Skeletal muscle satellite cell (primary cell): ENCODE results near the gene CFAP210. TPM values are rescaled to one million over a fixed set of nuclear protein-coding genes. Genes with fewer than 3 reads are reported as not detected.
"Not testable (repeated sequence)": the region's sequence is repeated elsewhere in the genome, so short reads cannot be mapped to it uniquely, and the experiment has no call there.

Source experiments
- H3K27me3 ChIP-seq: 2 replicates; pipeline ENCODE4 v1.7.0; 2013; ENCODE audit warnings: low read length; ENCODE audit not compliant: control insufficient read depth, insufficient read depth
- H3K36me3 ChIP-seq: 2 replicates; pipeline ENCODE4 v1.7.0; 2013; ENCODE audit warnings: mild to moderate bottlenecking, control low read depth, low read length; ENCODE audit not compliant: insufficient read depth
- H3K4me1 ChIP-seq: 2 replicates; pipeline ENCODE4 v1.7.0; 2013; ENCODE audit warnings: low read length; ENCODE audit not compliant: control insufficient read depth, insufficient read depth
- H3K4me2 ChIP-seq: 2 replicates; pipeline ENCODE4 v1.7.0; 2013; ENCODE audit warnings: mild to moderate bottlenecking, low read length
- H3K4me3 ChIP-seq: 2 replicates; pipeline ENCODE4 v1.7.0; 2013; ENCODE audit warnings: low read length
- H3K9ac ChIP-seq: 2 replicates; pipeline ENCODE4 v1.7.0; 2013; ENCODE audit warnings: mild to moderate bottlenecking, low read depth, low read length, moderate library complexity
- H3K9me3 ChIP-seq: replicated peaks from 2 replicates; pipeline ENCODE4 v1.7.0; 2013; ENCODE audit warnings: mild to moderate bottlenecking, control low read depth, low read length
- small RNA-seq: library from RNA; depleted of rRNA; stranded (forward); fragments of <200 nt; gene quantifications from one replicate; pipeline ENCODE3, GENCODE V24; 2012

CFAP210 gene

GRCh38 chr2:169609264-169609663 lies 84.9 kb downstream of the CFAP210 start:
- H3K27me3 ChIP-seq: no peaks in the 10 kb centered on the region
- H3K4me2 ChIP-seq: no peak overlapping the region
- H3K4me3 ChIP-seq: no peak overlapping the region
- H3K36me3 ChIP-seq: peaks cover 54% of the 10 kb centered on the region
- no peaks in the 10 kb centered on the region for H3K9me3 ChIP-seq
- no peaks in the 10 kb centered on the region for H3K4me1 ChIP-seq
- H3K9ac ChIP-seq: no peak overlapping the region

DNA sequence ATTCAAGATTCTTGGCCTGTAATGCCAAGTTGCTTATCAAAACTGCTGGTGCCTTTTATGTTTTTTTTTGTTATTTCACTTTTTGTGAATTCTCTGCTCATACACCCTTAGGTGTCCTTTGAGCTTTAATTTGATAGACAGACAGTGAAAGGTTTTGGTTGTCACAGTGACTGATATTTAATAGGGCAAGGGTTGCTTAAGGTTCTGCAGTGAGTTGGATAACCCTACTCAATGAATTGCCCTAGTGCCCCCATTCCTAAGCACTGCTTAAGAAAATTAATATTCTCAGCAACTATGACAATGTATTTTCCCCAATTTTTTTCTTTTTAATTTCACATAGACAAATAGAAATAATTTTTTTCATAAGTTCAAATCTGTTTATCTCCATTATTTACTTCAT lies 94.6 kb downstream of the CFAP210 start:
- Histone ChIP-seq H3K9me3 (no peaks in the 10 kb centered on the region), H3K27me3 (no peaks in the 10 kb centered on the region), H3K36me3 (no peaks in the 10 kb centered on the region), H3K9ac (no peak overlapping the region), H3K4me1 (no peaks in the 10 kb centered on the region), H3K4me2 (no peak overlapping the region), H3K4me3 (no peak overlapping the region)

DNA sequence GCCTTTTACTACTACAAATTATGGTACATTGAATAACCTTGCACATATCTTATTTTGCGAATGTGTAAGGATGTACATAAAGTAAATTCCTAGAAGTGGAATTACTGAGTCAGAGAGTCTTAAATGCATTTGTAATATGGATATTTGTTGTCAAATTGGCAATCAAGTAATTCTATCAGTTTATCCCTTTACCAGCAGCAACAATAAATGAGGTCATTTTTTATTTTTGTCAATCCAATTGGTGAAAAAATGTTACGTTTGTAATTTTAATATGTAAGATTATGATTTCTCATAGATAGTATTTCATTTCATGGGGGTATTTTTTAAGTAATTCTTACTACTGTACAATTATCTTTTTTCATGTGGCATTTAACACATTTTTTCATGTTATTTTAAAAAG lies 95.2 kb downstream of the CFAP210 start:
- Histone ChIP-seq H3K9me3 (no peaks in the 10 kb centered on the region), H3K4me3 (no peak overlapping the region), H3K27me3 (no peaks in the 10 kb centered on the region), H3K4me2 (no peak overlapping the region), H3K4me1 (no peaks in the 10 kb centered on the region), H3K36me3 (no peaks in the 10 kb centered on the region), H3K9ac (no peak overlapping the region)

DNA sequence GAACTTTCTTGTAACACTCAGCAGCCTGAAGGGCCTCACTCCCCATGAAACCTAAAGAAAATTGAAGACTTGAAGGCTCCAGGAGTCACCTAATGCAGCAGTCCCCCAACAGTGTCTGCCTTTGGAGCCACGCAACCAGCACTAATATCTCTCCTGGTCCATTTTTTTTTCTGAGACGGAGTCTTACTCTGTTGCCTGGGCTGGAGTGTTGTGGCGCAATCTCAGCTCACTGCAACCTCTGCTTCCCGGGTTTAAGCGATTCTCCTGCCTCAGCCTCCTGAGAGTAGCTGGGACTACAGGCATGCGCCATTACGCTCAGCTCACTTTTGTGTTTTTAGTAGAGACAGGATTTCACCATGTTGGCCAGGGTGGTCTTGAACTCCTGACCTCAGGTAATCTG lies 97.7 kb downstream of the CFAP210 start:
- H3K4me2 ChIP-seq, H3K4me1 ChIP-seq, H3K36me3 ChIP-seq, H3K9me3 ChIP-seq, H3K9ac ChIP-seq, H3K4me3 ChIP-seq, H3K27me3 ChIP-seq: not testable (repeated sequence)

Small RNAs within 50 kb of the gene (small RNA-seq; reads per million reads assigned to genes)
- not detected for gene RF00432
